ENCODE data around the gene TMEM53.

TMEM53 gene

DNA sequence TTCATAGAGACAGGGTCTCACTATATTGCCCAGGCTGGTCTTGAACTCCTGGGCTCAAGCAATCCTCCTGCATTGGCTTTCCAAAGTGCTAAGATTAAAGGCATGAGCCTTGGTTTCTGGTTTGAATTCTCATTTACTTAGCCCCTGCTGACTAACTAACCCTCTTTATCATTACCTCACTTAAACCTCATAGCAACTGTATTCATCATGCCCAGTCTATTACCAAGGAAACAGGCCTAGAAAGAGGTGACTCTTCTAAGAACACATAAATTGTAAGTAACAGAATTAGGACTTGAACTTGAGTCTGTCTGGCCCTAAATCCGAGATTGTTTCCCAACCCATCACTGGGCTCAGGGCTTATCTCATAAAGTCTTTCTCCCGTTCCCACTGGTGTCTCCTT lies 44.2 kb downstream of the TMEM53 start:
- TF ChIP-seq, protein P1, sequence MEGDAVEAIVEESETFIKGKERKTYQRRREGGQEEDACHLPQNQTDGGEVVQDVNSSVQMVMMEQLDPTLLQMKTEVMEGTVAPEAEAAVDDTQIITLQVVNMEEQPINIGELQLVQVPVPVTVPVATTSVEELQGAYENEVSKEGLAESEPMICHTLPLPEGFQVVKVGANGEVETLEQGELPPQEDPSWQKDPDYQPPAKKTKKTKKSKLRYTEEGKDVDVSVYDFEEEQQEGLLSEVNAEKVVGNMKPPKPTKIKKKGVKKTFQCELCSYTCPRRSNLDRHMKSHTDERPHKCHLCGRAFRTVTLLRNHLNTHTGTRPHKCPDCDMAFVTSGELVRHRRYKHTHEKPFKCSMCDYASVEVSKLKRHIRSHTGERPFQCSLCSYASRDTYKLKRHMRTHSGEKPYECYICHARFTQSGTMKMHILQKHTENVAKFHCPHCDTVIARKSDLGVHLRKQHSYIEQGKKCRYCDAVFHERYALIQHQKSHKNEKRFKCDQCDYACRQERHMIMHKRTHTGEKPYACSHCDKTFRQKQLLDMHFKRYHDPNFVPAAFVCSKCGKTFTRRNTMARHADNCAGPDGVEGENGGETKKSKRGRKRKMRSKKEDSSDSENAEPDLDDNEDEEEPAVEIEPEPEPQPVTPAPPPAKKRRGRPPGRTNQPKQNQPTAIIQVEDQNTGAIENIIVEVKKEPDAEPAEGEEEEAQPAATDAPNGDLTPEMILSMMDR (IDR thresholded peaks at IDR 0.05; ENCODE audit: control extremely low read depth, extremely low read depth, low read depth, missing control alignments), result no peak
- CTCF ChIA-PET, result interaction anchor here (2.0 to 13.8 kb wide), 3 partner anchors 19 to 22 kb away, joined by 11 to 204 read pairs (median 34); no protein-coding TSS in a partner anchor
- POLR2A ChIA-PET, result no interaction called here
- DNase-seq (ENCODE audit: extremely low spot score), result no peak

DNA sequence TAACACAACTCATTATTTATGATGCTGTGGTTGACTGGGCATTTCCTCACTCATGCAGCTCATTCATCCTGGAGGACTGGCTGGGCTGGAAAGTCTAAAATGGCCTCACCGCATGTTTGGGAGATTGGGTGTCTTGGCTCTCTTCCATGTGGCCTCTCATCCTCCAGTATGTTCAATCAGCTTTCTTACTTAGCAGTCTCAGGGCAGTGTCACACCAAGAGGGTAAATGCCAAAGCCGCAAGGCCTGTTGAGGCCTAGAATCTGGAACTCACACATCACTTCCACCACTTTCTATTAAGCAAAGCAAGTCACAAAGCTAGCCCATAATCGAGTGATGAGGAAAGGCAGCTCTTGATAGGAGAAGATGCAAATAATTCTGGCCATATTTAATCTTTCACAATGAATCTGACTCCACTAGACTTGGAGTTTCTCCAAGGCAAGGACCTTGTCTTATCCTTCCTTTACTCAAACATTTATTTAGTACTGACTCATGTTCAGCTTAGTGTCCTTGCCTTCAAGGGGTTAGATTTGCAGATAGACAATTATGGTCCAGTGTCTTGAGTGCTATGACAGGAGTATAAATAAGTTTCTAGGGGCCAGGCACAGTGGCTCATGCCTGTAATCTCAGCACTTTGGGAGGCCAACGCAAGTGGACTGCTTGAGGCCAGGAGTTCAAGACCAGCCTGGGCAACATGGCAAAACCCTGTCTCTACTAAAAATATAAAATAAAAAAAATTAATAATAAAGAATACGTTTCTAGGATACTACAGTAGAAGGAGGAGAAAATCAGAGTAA lies 45.1 kb downstream of the TMEM53 start:
- CTCF ChIA-PET, result interaction anchor here (1.1 to 6.8 kb wide), 5 partner anchors 13 to 26 kb away, joined by 3 to 34 read pairs (median 5); no protein-coding TSS in a partner anchor
- TF ChIP-seq, protein P1 (IDR thresholded peaks at IDR 0.05; ENCODE audit: control extremely low read depth, extremely low read depth, low read depth, missing control alignments), result no peak
- POLR2A ChIA-PET, result no interaction called here
- no peak for DNase-seq (ENCODE audit: extremely low spot score)

DNA sequence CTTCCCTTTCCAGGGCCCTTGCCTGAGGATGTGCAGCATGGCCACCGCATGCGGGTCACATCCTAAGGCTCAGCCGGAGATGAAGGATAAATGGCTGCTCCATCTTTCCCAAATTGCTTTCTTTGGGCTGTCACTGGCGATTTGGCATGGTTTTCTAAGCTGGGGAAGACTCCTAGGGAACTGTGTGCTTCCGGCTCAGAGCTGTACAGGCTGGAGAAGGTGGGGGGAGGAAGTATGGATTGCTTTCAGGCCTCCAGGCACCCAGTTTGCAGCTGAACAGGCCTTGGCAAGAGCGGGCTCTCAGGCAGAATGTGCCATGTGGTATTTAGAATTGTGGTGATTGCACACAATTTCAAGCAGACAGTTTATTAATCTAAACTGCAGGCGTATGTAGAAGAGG lies 48.9 kb downstream of the TMEM53 start:
- no peak for DNase-seq (ENCODE audit: extremely low spot score)
- CTCF ChIA-PET, result interaction anchor here (0.7 to 3.9 kb wide), 3 partner anchors 14 to 59 kb away, joined by 3 to 13 read pairs (median 3); no protein-coding TSS in a partner anchor
- TF ChIP-seq, protein P1 (IDR thresholded peaks at IDR 0.05; ENCODE audit: control extremely low read depth, extremely low read depth, low read depth, missing control alignments), result no peak
- POLR2A ChIA-PET, result no interaction called here

DNA sequence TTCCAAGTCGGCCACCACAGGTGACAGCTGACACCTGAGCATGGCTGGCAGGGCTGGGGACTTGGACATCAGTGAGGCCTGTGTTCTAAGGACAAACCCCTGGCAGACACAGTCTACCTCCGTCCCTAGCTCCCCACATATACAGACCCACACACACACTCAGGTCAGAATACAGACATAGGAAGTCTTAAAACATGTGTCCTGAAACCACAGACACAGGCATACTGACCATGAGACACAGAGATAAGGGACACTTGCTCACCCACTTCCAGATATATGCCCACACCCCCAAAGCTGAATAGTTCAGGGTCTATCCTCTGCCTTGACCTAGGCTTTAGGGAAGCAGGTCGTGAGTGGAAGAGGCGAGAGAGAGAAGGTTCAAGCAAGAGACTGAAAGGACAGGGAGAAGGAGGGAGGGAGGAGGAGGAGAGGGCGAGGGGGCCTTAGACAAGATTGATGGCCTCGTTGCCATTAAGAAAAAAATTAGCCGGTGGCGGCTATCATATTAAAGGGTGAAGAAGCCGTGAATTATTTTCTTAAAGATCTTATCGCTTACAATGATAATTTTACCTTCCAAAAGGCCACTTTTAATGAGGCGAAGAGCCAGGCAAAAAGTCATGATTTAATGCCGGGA lies 49.9 kb downstream of the TMEM53 start:
- CTCF ChIA-PET, result interaction anchor here (0.9 to 3.9 kb wide), 4 partner anchors 9 to 58 kb away, joined by 3 to 13 read pairs (median 4); no protein-coding TSS in a partner anchor
- POLR2A ChIA-PET, result no interaction called here
- TF ChIP-seq, protein P1 (IDR thresholded peaks at IDR 0.05; ENCODE audit: control extremely low read depth, extremely low read depth, low read depth, missing control alignments), result no peak
- no peak for DNase-seq (ENCODE audit: extremely low spot score)

DNA sequence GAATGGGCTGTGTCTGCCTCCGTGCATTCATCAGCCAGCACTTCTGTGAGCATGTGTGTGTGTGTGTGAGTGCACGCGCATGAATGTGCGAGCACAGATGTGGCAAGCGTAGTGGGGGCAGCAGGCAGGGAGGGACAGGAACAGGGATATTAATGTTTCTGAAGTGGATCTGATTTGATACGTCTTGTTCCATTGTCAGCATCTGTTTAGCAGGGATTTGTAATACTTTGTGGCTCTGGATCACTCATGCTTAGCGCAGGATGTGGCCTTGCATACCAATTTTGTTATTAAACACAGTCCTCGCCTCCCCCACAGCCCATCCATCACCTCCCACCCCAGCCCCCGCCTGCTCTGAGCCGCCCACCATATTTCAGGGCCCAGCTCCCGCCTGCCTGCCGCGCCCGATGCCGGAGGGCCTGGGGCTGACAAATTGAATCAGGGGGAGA lies 52.4 kb downstream of the TMEM53 start:
- CTCF ChIA-PET, result no interaction called here
- no peak for DNase-seq (ENCODE audit: extremely low spot score)
- POLR2A ChIA-PET, result no interaction called here
- TF ChIP-seq, protein P1 (IDR thresholded peaks at IDR 0.05; ENCODE audit: control extremely low read depth, extremely low read depth, low read depth, missing control alignments), result no peak

DNA sequence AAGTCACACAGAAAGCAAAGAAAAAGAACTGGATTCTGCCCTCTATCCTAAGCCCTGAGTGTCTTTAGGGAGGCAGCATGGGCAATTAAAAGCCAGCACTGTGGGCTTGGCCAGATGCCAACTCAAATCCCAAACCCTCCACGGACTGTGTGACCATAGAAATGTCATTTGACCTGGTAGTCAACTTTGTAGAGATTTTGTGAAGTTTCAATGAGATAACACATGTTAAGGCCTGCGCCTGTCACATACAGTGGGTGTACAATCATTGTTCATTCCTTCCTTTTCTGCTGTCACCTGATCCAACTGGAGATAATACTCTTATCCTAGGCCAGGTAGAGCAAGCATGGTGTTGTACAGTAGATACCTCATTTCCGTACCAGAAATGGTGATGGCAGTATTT lies 54.2 kb downstream of the TMEM53 start:
- TF ChIP-seq, protein P1 (IDR thresholded peaks at IDR 0.05; ENCODE audit: control extremely low read depth, extremely low read depth, low read depth, missing control alignments), result no peak
- DNase-seq (ENCODE audit: extremely low spot score), result no peak
- ChIA-PET CTCF (interaction anchor here (2.9 kb wide), 1 partner anchor 32 kb away, joined by 11 read pairs; no protein-coding TSS in a partner anchor), POLR2A (interaction anchor here (1.2 kb wide), 1 partner anchor 12 kb away, joined by 4 read pairs; no protein-coding TSS in a partner anchor)
